D721Med (cell line): ENCODE measurements around the gene MALT1.

Source experiments
- DNase-seq: peaks from one replicate; pipeline ENCODE4 v3.0.0; 2011; ENCODE audit warnings: low spot score; ENCODE audit not compliant: insufficient read length
- FAIRE-seq: peaks from 2 replicates; lab custom pipeline; 2011; peaks lifted over from hg19 to GRCh38; lab: Jason Lieb, UNC
- CTCF ChIP-seq: IDR thresholded peaks from 2 replicates; pipeline ENCODE4 v1.5.1; 2012; ENCODE audit warnings: mild to moderate bottlenecking, control low read depth; ENCODE audit not compliant: insufficient read depth; ENCODE audit errors: missing control alignments

The MALT1 gene

GRCh38 chr18:58671111-58671631 is at the start of gene MALT1:
Gene MALT1 (plus strand): TSS chr18:58671465. CDS start chr18:58671644, 179 bp downstream.
- FAIRE-seq (no peak), DNase-seq (peak; percentile 99)
- TF ChIP-seq CTCF = no peak

- peak; percentile 91 for FAIRE-seq
Measured at GRCh38 chr18:58624011-58624410, 47.3 kb upstream of the MALT1 start.

GRCh38 chr18:58625839-58626238 is 45.4 kb upstream of the MALT1 start:
- TF ChIP-seq CTCF = no peak
- FAIRE-seq (peak; percentile 88), DNase-seq (no peak)

More at GRCh38 chr18:58624011-58624410, 47.3 kb upstream of the MALT1 start:
- DNase-seq = no peak
- no peak for TF ChIP-seq CTCF

- FAIRE-seq (peak; percentile 97), DNase-seq (no peak)
- TF ChIP-seq CTCF = no peak
Measured at GRCh38 chr18:58630071-58630470, 41.2 kb upstream of the MALT1 start.

- DNase-seq (no peak), FAIRE-seq (no peak)
- TF ChIP-seq CTCF = no peak
Measured at GRCh38 chr18:58631301-58631700, 40.0 kb upstream of the MALT1 start.

GRCh38 chr18:58632552-58632951 is 38.7 kb upstream of the MALT1 start:
- FAIRE-seq (peak; percentile 21), DNase-seq (no peak)
- TF ChIP-seq CTCF = no peak

GRCh38 chr18:58633874-58634273 is 37.4 kb upstream of the MALT1 start:
- no peak for TF ChIP-seq CTCF
- FAIRE-seq (peak; percentile 91), DNase-seq (no peak)
